Measurements from ENCODE around the gene RNF20. TPM values are rescaled to one million over a fixed set of nuclear protein-coding genes. Genes with fewer than 3 reads are reported as not detected.
"Not testable (repeated sequence)": the region's sequence is repeated elsewhere in the genome, so short reads cannot be mapped to it uniquely, and the experiment has no call there.

RNF20 gene
- 40.4 and 45.1 TPM in 2 replicates for total RNA-seq

GRCh38 chr9:101533334-101534204, at the start of gene RNF20:
TSS of gene RNF20 (plus strand) at chr9:101533853. CDS start at chr9:101535424, 1,571 bp downstream.
- intact Hi-C loops (cut with micrococcal nuclease) = loop anchor here (1.0 to 5.0 kb wide), 7 partner anchors 33 to 1711 kb away; partner anchors contain the start of genes MRPL50, NR4A3, STX17 and TEX10

DNA sequence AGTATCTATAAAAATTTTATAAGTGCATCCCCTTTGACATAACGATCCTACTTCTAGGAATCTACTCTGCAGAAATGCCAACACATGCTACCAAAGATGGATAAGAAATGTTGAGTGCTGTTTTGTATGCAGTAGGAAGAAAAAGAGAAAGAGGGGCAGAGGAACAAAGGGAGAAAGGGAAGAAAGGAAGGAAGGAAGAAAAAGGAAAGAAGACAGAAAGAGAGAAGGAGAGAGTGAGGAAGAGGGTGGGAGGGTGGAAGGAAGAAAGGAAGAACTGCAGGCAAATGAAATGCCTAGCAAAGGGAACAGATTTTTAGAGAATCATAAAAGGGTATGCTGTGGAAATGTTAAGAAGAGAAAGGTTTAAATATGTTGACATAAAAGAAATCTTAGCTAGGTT, 49.6 kb upstream of the RNF20 start:
- intact Hi-C loops (cut with micrococcal nuclease) = no loop called here

DNA sequence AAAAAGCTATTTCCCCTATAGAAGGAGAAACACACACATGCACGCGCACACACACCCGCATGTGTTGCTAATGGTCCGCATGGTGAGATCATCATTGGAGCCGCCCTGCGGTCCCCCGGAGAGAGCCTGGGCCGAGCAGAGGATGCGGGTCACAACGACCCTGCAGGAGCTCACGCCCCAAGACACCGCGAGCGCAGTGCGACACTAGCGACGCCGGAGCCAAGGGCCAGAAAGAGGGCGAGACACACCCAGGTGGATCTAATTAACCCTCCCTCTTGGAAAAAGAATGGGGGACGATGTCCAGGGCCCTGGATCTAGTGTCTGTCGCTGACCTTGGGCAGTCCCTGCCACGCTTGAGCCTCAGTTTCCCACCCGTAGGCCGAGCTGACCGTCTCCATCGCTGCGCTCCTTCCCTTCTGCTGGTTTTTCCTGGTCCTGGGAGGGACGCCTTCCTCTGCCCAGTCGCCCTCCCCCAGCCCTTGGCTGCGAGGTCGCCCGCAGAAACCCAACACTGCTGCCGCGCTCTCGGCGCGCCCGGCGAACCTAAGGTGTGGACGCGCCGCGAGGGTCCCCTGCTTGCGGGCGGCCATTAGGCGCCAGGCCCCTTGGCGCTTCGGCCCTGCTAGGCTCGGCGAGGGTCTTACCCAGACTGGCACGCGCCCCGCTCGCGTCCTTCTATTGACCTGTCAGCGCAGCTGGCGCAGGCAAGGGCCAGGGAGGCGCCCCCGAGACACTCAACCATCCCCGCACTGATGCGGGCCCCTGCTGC, 47.5 kb upstream of the RNF20 start:
- intact Hi-C loops (cut with micrococcal nuclease) = no loop called here

DNA sequence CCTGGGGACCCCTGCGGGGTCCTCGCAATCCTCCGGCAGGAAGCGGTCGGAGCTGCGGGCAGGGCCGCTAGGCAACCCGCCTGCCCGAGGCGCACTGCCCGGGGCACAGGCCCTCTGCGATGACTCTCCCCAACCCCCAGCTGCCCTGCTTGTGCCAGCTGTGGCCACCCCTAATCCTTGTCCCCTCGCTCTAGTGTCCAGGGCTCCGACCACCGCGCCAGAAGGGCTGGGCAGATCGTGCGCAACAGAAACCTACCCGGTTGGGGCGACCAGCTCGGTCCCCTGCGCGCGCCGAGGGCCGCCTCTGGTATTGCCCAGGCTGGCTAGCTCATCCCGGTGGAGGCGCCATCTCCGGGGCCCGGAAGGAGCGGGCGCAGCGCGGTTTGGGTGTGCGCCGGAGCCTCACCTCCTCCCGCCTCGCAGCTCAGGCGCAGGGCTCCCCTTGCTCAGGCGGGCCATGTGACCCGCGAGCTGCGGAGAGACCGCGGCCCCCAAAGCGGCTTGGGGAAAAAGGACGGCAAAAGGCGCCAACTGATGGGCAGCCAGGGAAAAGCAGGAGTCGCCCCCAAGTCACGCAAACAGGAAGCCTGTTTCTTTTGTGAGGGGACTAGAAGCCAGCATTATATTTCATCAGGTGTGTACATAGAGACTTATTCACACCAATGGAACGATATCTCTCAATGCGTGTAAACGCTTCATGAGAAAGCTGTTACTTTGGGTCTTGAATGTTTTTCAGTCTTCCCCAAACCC, 46.8 kb upstream of the RNF20 start:
- intact Hi-C loops (cut with micrococcal nuclease) = no loop called here

DNA sequence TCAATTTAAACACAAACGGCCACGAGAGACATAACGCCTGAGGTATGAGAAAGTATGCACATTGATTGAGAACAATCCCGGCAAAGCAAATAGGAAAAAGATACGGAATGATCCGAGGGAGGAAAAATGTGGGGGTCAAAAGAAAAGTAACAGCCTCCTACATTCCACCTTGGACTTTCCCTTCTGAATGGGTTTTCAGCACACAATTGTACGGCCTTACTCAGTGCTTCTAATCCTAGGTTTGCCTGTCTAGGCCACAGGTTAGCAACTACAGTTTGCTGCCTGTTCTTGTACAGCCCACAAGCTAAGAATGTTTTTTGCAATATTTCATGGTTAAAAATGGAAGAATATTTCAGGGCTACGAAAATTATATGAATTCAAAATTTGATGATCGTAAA, 46.2 kb upstream of the RNF20 start:
- intact Hi-C loops (cut with micrococcal nuclease) = no loop called here

DNA sequence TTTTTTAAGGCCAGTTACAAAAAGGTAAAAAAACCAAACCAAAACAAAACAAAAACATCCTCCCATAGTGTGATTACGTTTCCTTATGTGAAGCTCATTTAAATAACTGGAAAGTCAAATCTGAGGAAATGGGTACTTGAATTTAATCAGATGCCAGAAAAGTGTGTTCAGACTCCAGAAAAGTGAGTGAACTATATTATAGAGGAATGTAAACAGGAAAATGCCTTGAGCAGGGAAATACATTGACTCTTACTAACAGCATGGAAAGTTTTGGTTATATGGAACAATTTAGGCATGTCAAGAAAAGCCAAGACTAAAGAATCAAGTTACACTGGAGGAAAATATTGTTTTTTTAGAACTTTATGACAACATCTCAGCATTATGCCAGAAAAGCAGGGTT, 37.8 kb upstream of the RNF20 start:
- intact Hi-C loops (cut with micrococcal nuclease) = loop anchor here (2.0 kb wide), 1 partner anchor 35 kb away; no protein-coding TSS in a partner anchor

GRCh38 chr9:101498323-101498722, 35.3 kb upstream of the RNF20 start:
- intact Hi-C loops (cut with micrococcal nuclease) = loop anchor here (1.0 kb wide), 1 partner anchor 16 kb away; no protein-coding TSS in a partner anchor

GRCh38 chr9:101504188-101504587, 29.5 kb upstream of the RNF20 start:
- intact Hi-C loops (cut with micrococcal nuclease) = no loop called here

- intact Hi-C loops (cut with micrococcal nuclease) = no loop called here
Observed at GRCh38 chr9:101508211-101508610, 25.4 kb upstream of the RNF20 start.

DNA sequence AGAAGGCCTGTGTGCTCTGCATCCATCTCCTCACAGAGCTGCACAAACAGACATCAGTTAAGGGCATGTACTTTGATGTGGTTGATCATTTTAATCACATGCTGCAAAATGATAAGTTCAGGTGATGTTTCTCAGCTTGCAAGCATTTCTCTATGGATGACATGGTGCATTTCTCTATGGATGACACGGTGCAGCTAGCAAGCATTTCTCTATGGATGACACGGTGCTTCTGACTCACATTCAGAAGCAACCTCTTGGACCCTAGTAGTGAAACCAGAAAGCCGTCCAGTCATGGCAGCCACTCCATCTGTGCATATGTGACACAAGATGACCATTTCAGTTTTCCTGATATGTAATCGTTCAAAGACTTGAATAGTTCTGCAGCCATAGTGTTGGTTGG, 24.1 kb upstream of the RNF20 start:
- intact Hi-C loops (cut with micrococcal nuclease) = no loop called here

GRCh38 chr9:101510459-101510858, 23.2 kb upstream of the RNF20 start:
- intact Hi-C loops (cut with micrococcal nuclease) = no loop called here

GRCh38 chr9:101511009-101511408, 22.6 kb upstream of the RNF20 start:
- intact Hi-C loops (cut with micrococcal nuclease) = no loop called here

DNA sequence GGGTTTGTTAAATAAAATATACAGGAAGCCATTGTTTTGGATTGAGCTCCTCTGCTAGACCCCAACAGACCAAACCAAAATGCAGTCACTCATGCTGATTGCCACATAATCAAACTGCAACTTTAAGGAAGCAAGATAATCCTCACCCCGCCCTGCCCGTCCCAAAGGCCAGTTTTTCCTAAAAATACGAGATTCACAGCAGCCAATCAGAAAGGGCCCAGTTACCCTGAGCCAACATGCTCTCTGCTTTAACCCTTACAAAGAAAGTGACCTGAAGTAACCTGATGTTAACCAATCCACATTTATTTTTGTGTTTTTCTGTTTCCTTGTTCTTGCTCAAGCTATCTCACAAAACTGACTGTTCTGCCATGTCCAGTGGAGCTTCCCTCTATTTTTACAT, 21.5 kb upstream of the RNF20 start:
- intact Hi-C loops (cut with micrococcal nuclease) = no loop called here

DNA sequence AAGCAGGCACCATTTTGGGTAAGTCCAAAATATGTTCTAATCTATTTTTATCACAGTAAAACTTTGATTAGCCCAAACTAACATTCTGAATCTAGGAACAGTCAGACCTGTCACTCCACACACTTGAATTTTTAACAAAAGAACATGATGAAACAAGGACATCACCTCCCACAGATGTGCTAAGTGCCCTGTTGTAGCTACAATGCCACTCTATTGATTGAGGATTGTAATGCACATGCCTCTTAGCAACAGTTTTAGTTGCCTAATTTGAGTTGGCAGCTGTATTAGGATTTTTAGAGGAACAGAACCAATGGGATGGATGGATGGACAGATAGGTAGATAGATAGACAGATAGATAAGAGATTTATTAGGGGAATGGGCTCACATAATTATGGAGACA, 20.3 kb upstream of the RNF20 start:
- intact Hi-C loops (cut with micrococcal nuclease) = no loop called here

- intact Hi-C loops (cut with micrococcal nuclease) = loop anchor here (1.0 kb wide), 1 partner anchor 16 kb away; no protein-coding TSS in a partner anchor
Observed at GRCh38 chr9:101514071-101514470, 19.6 kb upstream of the RNF20 start.

DNA sequence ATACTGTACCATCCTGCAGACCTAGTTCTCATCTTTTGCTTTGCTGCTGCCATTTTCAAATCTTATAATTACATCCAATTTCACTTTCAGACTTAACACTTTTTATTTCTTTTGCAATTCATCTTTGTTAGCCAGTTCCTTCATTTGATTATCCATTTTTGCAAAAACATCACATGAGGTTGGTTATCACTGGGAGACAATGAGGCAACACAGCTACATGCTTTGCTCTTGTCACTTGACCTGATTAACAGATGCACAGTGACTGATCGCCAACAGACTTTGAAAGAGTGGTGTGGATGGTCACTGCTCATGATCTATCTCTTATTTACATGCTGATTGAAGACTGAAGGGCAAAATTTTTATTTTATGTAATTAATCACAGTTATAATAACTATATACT, 17.0 kb upstream of the RNF20 start:
- intact Hi-C loops (cut with micrococcal nuclease) = no loop called here

DNA sequence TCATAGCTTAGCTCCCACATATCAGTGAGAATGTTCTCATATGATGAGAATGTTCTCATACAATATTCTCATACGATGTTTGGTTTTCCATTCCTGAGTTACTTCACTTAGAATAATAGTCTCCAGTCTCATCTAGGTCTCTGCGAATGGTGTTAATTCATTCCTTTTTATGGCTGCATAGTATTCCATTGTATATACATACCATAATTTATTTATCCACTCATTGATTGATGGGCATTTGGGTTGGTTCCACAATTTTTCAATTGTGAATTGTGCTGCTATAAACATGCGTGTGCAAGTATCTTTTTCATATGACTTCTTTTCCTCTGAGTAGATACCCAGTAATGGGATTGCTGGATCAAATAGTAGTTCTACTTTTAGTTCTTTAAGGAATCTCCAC, 15.2 kb upstream of the RNF20 start:
- intact Hi-C loops (cut with micrococcal nuclease) = not testable (repeated sequence)

DNA sequence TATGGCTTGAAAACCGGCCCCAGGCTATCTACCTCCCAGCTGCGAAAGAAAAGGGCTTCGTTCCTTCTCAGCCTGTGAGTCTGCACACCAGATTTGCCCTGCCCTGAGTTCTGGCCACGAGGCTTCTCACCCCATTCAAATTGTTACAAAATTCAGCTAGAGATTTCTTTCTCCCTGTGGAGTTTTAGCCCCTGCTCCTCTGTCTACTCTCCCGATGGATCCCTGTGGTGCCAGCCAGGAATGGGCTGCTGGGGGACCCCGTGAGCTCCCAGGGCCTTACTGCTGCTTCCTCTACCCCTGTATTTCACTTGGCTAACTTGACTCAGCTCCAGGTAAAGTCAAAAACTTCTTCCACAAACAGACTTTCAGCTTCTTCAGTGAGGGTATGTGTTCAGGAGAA, 9.3 kb upstream of the RNF20 start:
- intact Hi-C loops (cut with micrococcal nuclease) = no loop called here

DNA sequence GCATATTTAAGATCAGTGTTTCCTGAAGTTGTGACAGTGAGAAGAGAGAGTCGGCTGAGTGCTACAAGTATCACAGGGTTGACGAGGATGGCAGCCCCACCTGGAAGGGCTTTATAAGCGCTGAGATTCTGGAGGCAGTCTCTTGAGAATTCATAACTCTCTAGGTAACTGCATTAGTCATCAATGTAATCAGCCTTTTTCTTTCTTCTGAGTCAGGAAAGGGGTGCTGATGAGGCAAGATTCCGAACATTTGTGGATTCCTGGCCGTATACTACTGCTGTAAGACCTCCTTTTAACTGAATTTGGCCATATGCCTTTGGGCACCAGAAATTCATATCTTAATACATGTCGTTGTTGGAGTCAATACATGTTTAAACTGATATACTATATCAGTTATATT, 6.6 kb upstream of the RNF20 start:
- intact Hi-C loops (cut with micrococcal nuclease) = no loop called here

DNA sequence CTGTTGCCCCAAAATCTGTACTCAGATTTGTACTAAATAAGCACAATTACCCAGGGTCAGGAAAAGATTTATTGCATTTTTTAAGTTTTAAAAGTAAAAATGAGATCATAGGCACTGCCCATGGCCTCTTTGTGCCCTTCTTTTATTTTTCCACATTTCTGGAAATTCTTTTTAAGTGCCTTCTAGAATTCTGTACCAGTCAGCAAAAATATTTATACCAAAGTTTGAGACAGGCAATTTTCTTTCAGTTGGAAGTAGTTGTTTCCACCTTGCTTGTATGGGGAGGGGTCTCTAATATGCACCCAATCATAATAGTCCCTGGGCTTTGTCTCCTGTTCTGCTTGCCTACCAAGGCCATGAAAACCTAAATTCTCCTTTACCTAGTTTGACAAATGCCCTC, 5.6 kb upstream of the RNF20 start:
- intact Hi-C loops (cut with micrococcal nuclease) = no loop called here

GRCh38 chr9:101530076-101530711, 3.5 kb upstream of the RNF20 start:
- intact Hi-C loops (cut with micrococcal nuclease) = loop anchor here (1.0 to 5.0 kb wide), 9 partner anchors 33 to 1708 kb away; partner anchors contain the start of genes NR4A3, STX17 and TEX10
